ENCODE measurements around the gene CXCL12. TPM values are rescaled to one million over a fixed set of nuclear protein-coding genes. Genes with fewer than 3 reads are reported as not detected.

Gene CXCL12
- total and polyA plus RNA-seq, 4 donors, result 23.8 to 66.3 (median 41.8) TPM

GRCh38 chr10:44387853-44388251 is 3.0 kb upstream of the CXCL12 start:
- Histone ChIP-seq H3K27me3 (ENCODE audit: control insufficient read depth in 4 of 4, insufficient read depth in 4 of 4, low read length in 3 of 4) (no peaks in the 10 kb centered on the region), H3K9ac (ENCODE audit: low read depth in 1 of 2, low read length in 2 of 2) (no peak overlapping the region), H3K9me3 (ENCODE audit: control insufficient read depth in 4 of 4, low read length in 3 of 4) (no peaks in the 10 kb centered on the region), H3K27ac (ENCODE audit: low read depth in 1 of 2, low read length in 2 of 2) (no peak overlapping the region), H3K36me3 (ENCODE audit: control insufficient read depth in 4 of 4, insufficient read depth in 3 of 4, low read depth in 1 of 4, low read length in 3 of 4) (no peaks in the 10 kb centered on the region), H3K4me3 (ENCODE audit: low read depth in 1 of 3, low read length in 3 of 3) (no peak overlapping the region), H3K4me1 (ENCODE audit: control insufficient read depth in 4 of 4, insufficient read depth in 4 of 4, low read length in 3 of 4) (peaks cover 3 to 37% (median 28%) of the 10 kb centered on the region in 4 donors)
- DNase-seq (ENCODE audit: low spot score), result no peak
- TF ChIP-seq GABPA (IDR thresholded peaks at IDR 0.05 in 1 of 2, conservative IDR thresholded peaks at IDR 0.05 in 1 of 2) (no peak), RXRA (IDR thresholded peaks at IDR 0.05) (no peak), ATF3 (IDR thresholded peaks at IDR 0.05) (no peak), CTCF (IDR thresholded peaks at IDR 0.05; ENCODE audit: low read depth, low read length, missing input control) (no peak), EGR1 (IDR thresholded peaks at IDR 0.05; ENCODE audit: low read depth in 2 of 2) (no peak), YY1 (IDR thresholded peaks at IDR 0.05) (no peak), TAF1 (conservative IDR thresholded peaks at IDR 0.05) (no peak), FOXA1 (IDR thresholded peaks at IDR 0.05) (no peak), MAX (IDR thresholded peaks at IDR 0.05) (no peak), NR2F2 (IDR thresholded peaks at IDR 0.05) (no peak), ZBTB33 (IDR thresholded peaks at IDR 0.05) (no peak), REST (IDR thresholded peaks at IDR 0.05) (no peak), HNF4A (conservative IDR thresholded peaks at IDR 0.05) (no peak), JUND (IDR thresholded peaks at IDR 0.05) (no peak), RAD21 (IDR thresholded peaks at IDR 0.05) (no peak), FOXA2 (IDR thresholded peaks at IDR 0.05) (no peak)
- 91% methylated on average over 7 of the region's 7 CpGs for WGBS

GRCh38 chr10:44386546-44387052 is 1.7 kb upstream of the CXCL12 start:
- WGBS, result 2% methylated on average over 35 of the region's 35 CpGs
- Histone ChIP-seq H3K9me3 (ENCODE audit: control insufficient read depth in 4 of 4, low read length in 3 of 4) (no peaks in the 10 kb centered on the region), H3K27me3 (ENCODE audit: control insufficient read depth in 4 of 4, insufficient read depth in 4 of 4, low read length in 3 of 4) (no peaks in the 10 kb centered on the region), H3K27ac (ENCODE audit: low read depth in 1 of 2, low read length in 2 of 2) (no peak overlapping the region), H3K9ac (ENCODE audit: low read depth in 1 of 2, low read length in 2 of 2) (no peak overlapping the region), H3K4me1 (ENCODE audit: control insufficient read depth in 4 of 4, insufficient read depth in 4 of 4, low read length in 3 of 4) (peaks cover 3 to 37% (median 28%) of the 10 kb centered on the region in 4 donors), H3K4me3 (ENCODE audit: low read depth in 1 of 3, low read length in 3 of 3) (no peak overlapping the region), H3K36me3 (ENCODE audit: control insufficient read depth in 4 of 4, insufficient read depth in 3 of 4, low read depth in 1 of 4, low read length in 3 of 4) (no peaks in the 10 kb centered on the region)
- DNase-seq (ENCODE audit: low spot score), result peak; percentile 66
- no peak for TF ChIP-seq RXRA (IDR thresholded peaks at IDR 0.05)
- TF ChIP-seq NR2F2 (IDR thresholded peaks at IDR 0.05), result no peak
- peak; percentile 82 to 88 for TF ChIP-seq RAD21 (IDR thresholded peaks at IDR 0.05)
- TF ChIP-seq CTCF (IDR thresholded peaks at IDR 0.05; ENCODE audit: low read depth, low read length, missing input control), result peak; percentile 89
